GM10847 (cell line): ENCODE results near the gene TBCC.

Experiments used
- POLR2A ChIP-seq: IDR thresholded peaks from 2 replicates; pipeline ENCODE4 v1.6.1; 2011; ENCODE audit not compliant: insufficient read length; ENCODE audit errors: extremely low read depth

TBCC gene, protein sequence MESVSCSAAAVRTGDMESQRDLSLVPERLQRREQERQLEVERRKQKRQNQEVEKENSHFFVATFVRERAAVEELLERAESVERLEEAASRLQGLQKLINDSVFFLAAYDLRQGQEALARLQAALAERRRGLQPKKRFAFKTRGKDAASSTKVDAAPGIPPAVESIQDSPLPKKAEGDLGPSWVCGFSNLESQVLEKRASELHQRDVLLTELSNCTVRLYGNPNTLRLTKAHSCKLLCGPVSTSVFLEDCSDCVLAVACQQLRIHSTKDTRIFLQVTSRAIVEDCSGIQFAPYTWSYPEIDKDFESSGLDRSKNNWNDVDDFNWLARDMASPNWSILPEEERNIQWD

DNA sequence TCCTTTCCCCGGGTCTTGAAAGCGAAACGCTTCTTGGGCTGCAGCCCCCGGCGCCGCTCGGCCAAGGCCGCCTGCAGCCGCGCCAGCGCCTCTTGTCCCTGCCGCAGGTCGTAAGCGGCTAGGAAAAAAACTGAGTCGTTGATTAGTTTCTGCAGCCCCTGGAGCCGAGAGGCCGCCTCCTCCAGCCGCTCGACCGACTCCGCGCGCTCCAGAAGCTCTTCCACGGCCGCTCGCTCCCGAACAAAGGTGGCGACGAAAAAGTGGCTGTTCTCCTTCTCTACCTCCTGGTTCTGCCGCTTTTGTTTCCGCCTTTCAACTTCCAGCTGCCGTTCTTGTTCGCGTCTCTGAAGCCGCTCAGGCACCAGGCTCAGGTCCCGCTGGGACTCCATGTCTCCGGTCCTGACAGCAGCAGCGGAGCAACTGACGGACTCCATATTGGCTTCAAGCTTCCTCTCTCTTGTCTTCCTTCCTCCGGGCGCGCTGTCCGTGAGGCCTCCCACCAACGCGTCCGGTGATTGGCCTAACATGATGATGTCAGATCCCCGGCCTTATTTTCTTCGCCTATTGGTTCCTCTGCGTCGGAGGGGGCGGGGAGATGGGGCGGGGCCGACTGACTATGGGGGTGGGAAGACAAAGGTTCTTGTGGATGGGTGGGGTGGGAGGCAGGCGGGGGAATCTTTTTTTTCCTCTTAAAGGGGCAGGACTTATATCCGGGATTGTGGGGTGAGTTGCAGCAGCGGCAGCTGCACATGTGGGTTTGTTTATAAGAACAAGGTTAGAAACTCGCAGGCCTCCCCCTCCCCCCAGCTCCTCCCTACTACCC is at the start of gene TBCC:
Gene TBCC, minus strand, starts transcription at position 464 of the 823 bp plus-strand sequence. Its CDS starts 30 bp downstream, at position 434.
- peak; percentile 92 for TF ChIP-seq POLR2A

- no peak for TF ChIP-seq POLR2A
Observed at GRCh38 chr6:42795651-42796050, 49.7 kb upstream of the TBCC start.

DNA sequence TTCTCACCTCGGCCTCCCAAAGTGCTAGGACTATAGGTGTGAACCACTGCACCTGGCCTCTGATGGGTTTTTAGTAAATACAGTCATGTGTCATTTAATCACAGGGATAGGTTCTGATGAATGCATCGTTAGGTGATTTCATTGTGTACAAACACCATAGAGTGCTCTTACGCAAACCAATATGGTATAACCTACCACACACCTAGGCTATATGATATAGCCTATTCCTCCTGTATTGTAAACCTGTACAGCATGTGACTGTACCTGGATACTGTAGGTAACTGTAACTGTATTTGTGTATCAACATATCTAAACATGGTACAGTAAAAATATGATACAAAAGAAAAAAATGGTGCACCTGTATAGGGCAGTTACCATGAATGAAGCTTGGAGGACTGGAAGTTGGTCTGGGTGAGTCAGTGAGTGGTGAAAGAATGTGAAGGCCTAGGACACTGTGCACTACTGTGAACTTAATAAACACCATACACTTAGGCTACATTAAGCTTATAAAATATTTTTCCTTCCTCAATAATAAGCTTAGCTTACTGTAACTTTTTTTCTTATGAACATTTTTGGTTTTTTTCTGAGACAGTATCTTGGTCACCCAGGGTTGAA is 45.9 kb upstream of the TBCC start:
- no peak for TF ChIP-seq POLR2A

DNA sequence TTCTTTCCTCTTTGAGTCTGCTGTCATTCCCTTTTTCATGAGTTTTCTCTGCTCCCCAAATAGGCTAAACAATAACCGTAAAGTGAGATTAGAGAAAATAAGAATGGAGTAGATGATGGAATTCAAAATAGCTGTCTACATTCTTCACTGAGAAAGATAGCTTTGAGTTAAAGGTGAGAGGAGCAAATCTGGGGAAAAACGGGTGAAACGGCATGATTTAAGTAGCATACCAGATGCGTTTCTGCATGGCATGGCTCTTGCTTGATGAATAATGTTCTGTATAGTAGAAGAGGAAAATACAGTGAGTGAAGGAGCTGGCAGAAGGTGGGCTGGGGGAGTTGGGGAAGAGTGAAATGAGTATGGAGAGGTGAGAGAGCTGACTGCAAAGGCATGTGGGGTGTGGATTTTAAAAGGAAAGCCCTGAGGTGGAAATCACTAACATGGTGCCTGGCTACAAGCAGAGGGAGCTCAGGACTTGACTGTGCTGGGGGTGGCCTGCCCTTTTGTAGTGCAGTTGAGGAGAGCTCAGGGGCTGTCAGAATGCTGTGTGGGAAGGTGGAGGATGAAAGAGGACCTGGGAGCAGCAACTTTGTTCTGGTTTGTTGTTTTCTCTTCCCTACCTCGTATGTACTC is 44.8 kb upstream of the TBCC start:
- TF ChIP-seq POLR2A, result no peak

GRCh38 chr6:42788671-42789070 is 42.8 kb upstream of the TBCC start:
- no peak for TF ChIP-seq POLR2A

- no peak for TF ChIP-seq POLR2A
Observed at GRCh38 chr6:42787063-42787472, 41.2 kb upstream of the TBCC start.

DNA sequence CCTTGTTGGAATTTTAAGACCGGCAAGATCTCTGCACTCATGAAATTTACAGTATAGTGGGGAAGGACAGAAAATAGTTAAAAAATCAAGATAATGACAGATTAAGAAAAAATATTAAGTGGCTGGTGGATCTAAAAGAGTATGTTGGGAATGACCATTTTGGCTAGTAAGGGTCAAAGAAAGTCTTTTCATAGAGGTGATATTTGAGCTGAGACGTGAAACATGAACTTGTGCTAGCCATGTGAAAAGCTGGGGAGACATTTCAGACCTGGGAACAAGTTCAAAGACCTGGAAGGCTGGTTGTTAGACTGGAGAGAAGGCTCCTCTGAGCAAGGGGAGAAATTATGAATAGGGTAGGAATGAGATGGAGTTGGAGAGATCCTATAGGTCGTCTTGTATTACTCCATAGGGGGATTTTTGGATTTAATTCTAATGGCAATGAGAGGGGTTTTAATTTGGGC is 40.7 kb upstream of the TBCC start:
- no peak for TF ChIP-seq POLR2A

DNA sequence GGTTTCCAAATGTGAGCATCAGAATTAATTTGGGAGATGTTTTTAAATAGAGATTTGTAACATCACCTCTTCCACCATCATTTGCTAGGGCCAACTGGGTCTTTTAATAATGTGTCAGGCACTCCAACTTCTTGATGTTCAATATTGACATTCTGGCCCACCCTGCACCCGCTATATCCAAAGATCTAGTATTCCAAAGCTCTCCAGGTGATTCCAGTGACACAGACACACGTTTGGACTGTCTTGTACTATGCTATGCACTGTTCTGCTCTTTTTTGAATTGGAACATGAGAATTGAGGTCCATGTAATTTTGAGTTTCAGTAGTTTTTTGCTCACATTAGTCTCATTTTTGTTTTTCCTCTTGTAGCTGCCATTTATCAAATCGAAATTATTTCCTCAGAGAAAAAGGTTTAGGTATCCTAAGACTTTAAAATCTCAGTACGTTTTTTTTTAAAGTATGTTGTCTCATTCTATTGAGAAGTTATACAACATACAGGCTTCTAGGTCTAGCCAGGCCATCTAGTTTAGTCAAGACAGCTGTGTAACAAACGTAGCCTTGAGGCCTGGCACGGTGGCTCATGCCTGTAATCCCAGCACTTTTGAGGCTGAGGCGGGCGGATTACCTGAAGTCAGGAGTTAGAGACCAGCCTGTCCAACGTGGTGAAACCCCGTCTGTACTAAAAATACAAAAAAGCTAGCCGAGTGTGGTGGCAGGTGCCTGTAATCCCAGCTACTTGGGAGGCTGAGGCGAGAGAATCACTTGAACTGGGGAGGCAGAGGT is 39.0 kb upstream of the TBCC start:
- TF ChIP-seq POLR2A, result no peak

DNA sequence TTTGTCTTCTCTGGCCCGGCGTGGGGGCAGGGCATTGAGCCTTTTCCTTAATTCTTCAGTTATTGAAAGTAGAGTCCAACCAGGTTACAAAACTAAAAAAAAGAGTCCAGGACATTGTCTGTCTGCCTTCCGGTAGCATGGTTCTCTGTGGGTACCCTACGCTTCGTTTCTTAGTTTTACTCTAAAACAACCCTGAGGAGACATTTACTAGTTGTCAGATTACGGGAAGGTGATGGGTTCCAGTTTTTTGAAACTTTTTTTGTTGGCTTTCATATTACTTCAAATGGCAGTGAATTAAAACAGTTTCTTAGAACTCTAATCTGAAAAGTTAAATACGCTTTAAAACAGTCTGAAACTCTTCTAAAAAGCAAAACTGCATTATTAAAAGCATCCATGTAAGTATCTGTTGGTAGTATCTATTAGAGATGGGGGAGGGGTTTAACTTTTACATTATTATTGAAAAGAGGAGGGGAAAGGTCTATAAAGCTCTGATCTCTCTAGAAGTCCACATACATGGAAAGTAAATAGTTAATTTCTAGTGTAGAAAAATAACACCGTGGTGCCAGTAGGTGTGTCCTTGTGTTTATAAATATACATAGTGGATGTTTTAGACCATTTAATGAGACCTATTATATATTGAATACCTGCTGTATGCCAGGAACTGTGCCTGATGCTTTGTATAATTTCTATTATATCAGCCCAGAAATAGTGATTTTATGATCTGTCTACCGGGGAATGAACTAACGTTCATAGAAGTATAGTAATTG is 38.2 kb upstream of the TBCC start:
- no peak for TF ChIP-seq POLR2A

GRCh38 chr6:42783177-42783875 is 37.4 kb upstream of the TBCC start:
- TF ChIP-seq POLR2A, result peak; percentile 70

DNA sequence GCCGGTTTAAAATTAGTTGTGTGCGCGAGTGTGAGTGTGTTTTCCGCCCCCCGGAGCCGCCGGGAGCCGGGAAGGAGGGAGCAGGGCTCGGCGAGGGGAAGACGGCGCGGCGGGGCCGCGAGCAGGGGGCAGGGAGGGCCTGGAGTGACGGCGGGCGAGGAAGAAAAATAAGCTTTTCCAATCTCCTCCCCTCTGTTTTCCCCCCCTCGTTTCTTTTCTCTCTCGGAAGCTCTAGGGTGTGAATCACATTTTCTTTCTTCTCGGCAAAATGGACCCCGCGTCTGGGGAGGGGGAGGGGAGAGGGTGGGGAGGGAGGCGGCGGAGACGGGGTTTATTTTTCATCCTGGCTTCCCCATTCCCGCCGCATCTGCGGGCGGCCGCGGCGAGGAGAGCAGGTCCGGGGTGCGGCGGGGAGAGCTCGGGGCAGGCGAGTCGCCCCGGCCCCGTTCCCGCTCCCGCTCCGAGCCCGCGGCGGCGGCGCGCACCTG is 36.8 kb upstream of the TBCC start:
- TF ChIP-seq POLR2A, result peak; percentile 35

GRCh38 chr6:42781796-42782688 is 36.1 kb upstream of the TBCC start, which contains the start of gene BICRAL:
Gene BICRAL (plus strand): TSS chr6:42782052. CDS start chr6:42822023, 39,971 bp downstream.
- TF ChIP-seq POLR2A, result no peak
